SH-SY5Y (cell line): ENCODE data around the gene PPP1R9B.

Experiments used
- GATA2 ChIP-seq: IDR thresholded peaks from 2 replicates; pipeline ENCODE4 v1.6.1; 2011; ENCODE audit warnings: mild to moderate bottlenecking, low read depth, low read length
- GATA3 ChIP-seq: IDR thresholded peaks from 2 replicates; pipeline ENCODE4 v1.6.1; 2011; ENCODE audit warnings: low read depth, mild to moderate bottlenecking, low read length, moderate library complexity

DNA sequence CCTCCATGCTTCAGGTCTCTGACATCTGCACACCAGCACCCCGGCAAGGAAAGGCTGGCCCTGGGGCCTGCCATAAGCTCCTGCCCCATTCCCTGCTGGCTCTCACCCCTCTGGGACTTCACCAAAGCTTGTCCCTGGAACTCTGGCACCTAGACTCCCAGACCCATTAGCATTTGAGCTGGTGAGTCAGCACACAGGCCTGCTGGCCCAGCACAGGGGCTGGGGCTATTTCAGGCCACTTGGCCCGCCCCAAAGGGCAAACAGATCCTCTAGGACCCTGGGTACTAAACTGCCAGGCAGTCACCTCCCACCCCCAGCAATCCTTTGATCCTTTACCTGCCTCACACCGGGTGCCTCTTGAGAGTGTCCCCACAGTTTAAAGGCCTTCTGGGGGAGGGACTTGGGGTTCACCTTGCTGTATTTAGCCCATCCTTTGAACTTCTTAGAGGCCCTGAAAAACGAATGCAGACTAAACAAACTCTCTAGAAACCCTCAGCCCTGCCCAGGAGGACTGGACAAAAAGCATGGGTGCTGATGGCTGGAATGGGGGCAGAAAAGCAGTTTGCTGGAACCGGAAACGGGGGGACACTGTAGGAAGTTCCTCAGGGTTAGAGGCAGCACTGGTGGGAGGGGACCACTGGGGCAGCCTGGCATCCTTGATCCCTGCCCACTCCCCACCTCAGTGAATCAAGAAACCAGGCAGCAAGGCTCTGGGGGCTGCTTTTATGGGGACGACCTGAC, 17.3 kb downstream of the PPP1R9B start:
- TF ChIP-seq GATA2 (no peak), GATA3 (no peak)
